Endothelial cell of umbilical vein (primary cell): Measurements from ENCODE around the gene SLC30A10. TPM values are rescaled to one million over a fixed set of nuclear protein-coding genes. Genes with fewer than 3 reads are reported as not detected.

Experiments
- Bru-seq: library from RNA; stranded (reverse); fragments of 400-500 nt; gene quantifications from one replicate; lab custom pipeline; 2021; lab: Mats Ljungman, UMichigan
- BruChase-seq, 2 experiments: library from RNA; stranded (reverse); fragments of 400-500 nt; gene quantifications; one replicate each; lab custom pipeline; 2021; lab: Mats Ljungman, UMichigan
- BruUV-seq: library from RNA; stranded (reverse); fragments of 400-500 nt; replicated peaks from 2 replicates; lab custom pipeline; 2021; lab: Mats Ljungman, UMichigan
- CTCF ChIA-PET: fragments of 300-600, 350-600 bp; sonication (Branson Sonifier 250); formaldehyde crosslinking; loops from one replicate; lab custom pipeline; 2021; ENCODE audit warnings: antibody characterized with exemption, inconsistent platforms; lab: Charles Lee
- POLR2A ChIA-PET: fragments of 300-600, 350-600 bp; sonication (Branson Sonifier 250); formaldehyde crosslinking; loops from one replicate; lab custom pipeline; 2021; ENCODE audit warnings: antibody characterized with exemption, inconsistent platforms; lab: Charles Lee
- DNase-seq: peaks from one replicate; pipeline ENCODE4 v3.0.0-alpha.2; 2011; ENCODE audit warnings: low read depth, low spot score
- FAIRE-seq: peaks from 2 replicates; lab custom pipeline; 2011; peaks lifted over from hg19 to GRCh38; lab: Jason Lieb, UNC
- H2AFZ ChIP-seq: 2 replicates; pipeline ENCODE4 v1.6.0; 2012; ENCODE audit warnings: low read depth, low read length, control low read depth, inconsistent platforms
- H3K27ac ChIP-seq: 2 replicates; pipeline ENCODE4 v1.5.1; 2011; ENCODE audit warnings: low read depth, mild to moderate bottlenecking, control low read depth, low read length, moderate library complexity; ENCODE audit not compliant: insufficient read depth
- H3K27me3 ChIP-seq, 2 experiments: 2 replicates each; pipeline versions ENCODE4 v1.6.0 to v1.6.1; 2011; ENCODE audit warnings: low read length in 2 of 2, mixed read lengths in 1 of 2; ENCODE audit not compliant: control insufficient read depth in 2 of 2, insufficient read depth in 2 of 2
- H3K36me3 ChIP-seq, 2 experiments: 2 replicates in 1 of 2; 3 replicates in 1 of 2; pipeline ENCODE4 v1.5.1; 2011; ENCODE audit warnings: low read length in 2 of 2, mild to moderate bottlenecking in 1 of 2, moderate library complexity in 1 of 2; ENCODE audit not compliant: control insufficient read depth in 2 of 2, insufficient read depth in 2 of 2; ENCODE audit errors: extremely low read depth in 1 of 2
- H3K4me1 ChIP-seq: 3 replicates; pipeline ENCODE4 v1.5.1; 2011; ENCODE audit warnings: mild to moderate bottlenecking, low read length; ENCODE audit not compliant: control insufficient read depth, insufficient read depth; ENCODE audit errors: extremely low read depth
- H3K4me2 ChIP-seq: 2 replicates; pipeline ENCODE4 v1.6.1; 2011; ENCODE audit warnings: low read length, control low read depth, mixed read lengths; ENCODE audit not compliant: insufficient read depth
- H3K4me3 ChIP-seq, 3 experiments: fragments of 200-600 bp in 1 of 3; sonication (generic), shearing (Covaris generic) in 1 of 3; replicated peaks in 1 of 3; 2 replicates each; pipeline ENCODE4 v1.5.1; 2011 to 2016; ENCODE audit warnings: control low read depth in 3 of 3, low read length in 3 of 3, mild to moderate bottlenecking in 2 of 3, inconsistent platforms in 1 of 3, low read depth in 1 of 3, moderate library complexity in 1 of 3; ENCODE audit not compliant: insufficient read depth in 1 of 3
- H3K79me2 ChIP-seq: 2 replicates; pipeline ENCODE4 v1.6.0; 2012; ENCODE audit warnings: low read length, inconsistent platforms; ENCODE audit not compliant: control insufficient read depth, insufficient read depth
- H3K9ac ChIP-seq: replicated peaks from 2 replicates; pipeline ENCODE3; 2011; ENCODE audit warnings: low read length, control low read depth; ENCODE audit not compliant: insufficient read depth; ENCODE audit errors: extremely low read depth
- H3K9me1 ChIP-seq: replicated peaks from 3 replicates; pipeline ENCODE4 v1.6.0; 2011; ENCODE audit warnings: mild to moderate bottlenecking, low read length; ENCODE audit not compliant: control insufficient read depth, insufficient read depth; ENCODE audit errors: extremely low read depth
- H3K9me3 ChIP-seq: replicated peaks from 2 replicates; pipeline ENCODE4 v1.5.1; 2012; ENCODE audit warnings: low read length, inconsistent platforms; ENCODE audit not compliant: control insufficient read depth, insufficient read depth
- H4K20me1 ChIP-seq: replicated peaks from 2 replicates; pipeline ENCODE3; 2011; ENCODE audit warnings: mild to moderate bottlenecking, low read length; ENCODE audit not compliant: control insufficient read depth, insufficient read depth; ENCODE audit errors: extremely low read depth
- EZH2 ChIP-seq: IDR thresholded peaks from 2 replicates; pipeline ENCODE4 v1.6.1; 2012; ENCODE audit warnings: borderline replicate concordance, low read depth, mild to moderate bottlenecking, moderate library complexity, low read length, inconsistent platforms; ENCODE audit not compliant: severe bottlenecking
- MYC ChIP-seq: IDR thresholded peaks from one replicate; pipeline ENCODE4 v1.6.1; 2011; ENCODE audit warnings: mild to moderate bottlenecking, low read depth, low read length
- dilution Hi-C: fragments of 300-500 bp; cut with MboI; formaldehyde crosslinking; loops from one replicate; pipeline ENCODE4 v1.15.0; 2019; ENCODE audit warnings: low sequenced_read_pairs; ENCODE audit not compliant: extremely low pct_ligation_motif_present
- intact Hi-C: fragments of 100-400 bp; cut with micrococcal nuclease; formaldehyde crosslinking; loops from one replicate; pipeline ENCODE4 v1.10.0; 2022
- long read RNA-seq: library from polyadenylated mRNA; stranded (forward); transcript quantifications from one replicate; pipeline ENCODE4 v2.0.0, GENCODE V29; 2021
- polyA minus RNA-seq, 3 experiments: library from RNA; depleted of rRNA, polyadenylated mRNA; stranded (reverse); fragments of >200 nt; gene quantifications; 1 replicate in 1 of 3; 2 replicates in 2 of 3; pipeline ENCODE4 v1.2.3, GENCODE V29; 2011
- polyA plus RNA-seq, 4 experiments: library from polyadenylated mRNA; depleted of rRNA in 3 of 4; stranded (reverse) in 3 of 4; unstranded in 1 of 4; fragments of >200 nt; gene quantifications; 2 replicates each; pipeline versions ENCODE4 v1.2.1 to v1.2.3, GENCODE V29; 2011 to 2012; ENCODE audit warnings: missing spikeins in 1 of 4
- total RNA-seq: library from RNA; stranded (reverse); gene quantifications from 2 replicates; pipeline ENCODE4 v1.2.3, GENCODE V29; 2021
- TF ChIP-seq, protein P1 (sequence below), 2 donors: IDR thresholded peaks; 1 replicate in 1 of 2; 2 replicates in 1 of 2; pipeline ENCODE4 v1.5.1; 2011; ENCODE audit warnings: low read length in 2 of 2, mild to moderate bottlenecking in 2 of 2, moderate library complexity in 2 of 2, control low read depth in 1 of 2, inconsistent platforms in 1 of 2, low read depth in 1 of 2; ENCODE audit not compliant: insufficient read depth in 1 of 2; ENCODE audit errors: extremely low read depth in 1 of 2

SLC30A10 gene
- not detected in 2 replicates for total RNA-seq
- not detected in 2 replicates for polyA plus RNA-seq
- polyA plus RNA-seq (2011; cell fraction: cytosol; rRNA removed) = not detected in 2 replicates
- not detected in 2 replicates for polyA plus RNA-seq (2011; cell fraction: nucleus; rRNA removed)
- polyA plus RNA-seq (2012) = not detected in 2 replicates
- 0.19 TPM in 1 of 2 replicates, not detected in the other for polyA minus RNA-seq
- polyA minus RNA-seq (2011; cell fraction: cytosol; rRNA and poly(A)+ RNA removed) = not detected
- polyA minus RNA-seq (2011; cell fraction: nucleus; rRNA and poly(A)+ RNA removed) = not detected in 2 replicates
- Bru-seq, nascent RNA = not detected
- percentile 7 among the genes with signal in this experiment for BruChase-seq, experiment 1, labeled RNA remaining after a 6-hour chase
- BruChase-seq, experiment 2, labeled RNA remaining after a 2-hour chase = not detected
- long read RNA-seq, partial matches to known transcripts = 0 of 3 reads
- long read RNA-seq, other reads (novel, unspliced or antisense) = 3 of 3 reads

DNA sequence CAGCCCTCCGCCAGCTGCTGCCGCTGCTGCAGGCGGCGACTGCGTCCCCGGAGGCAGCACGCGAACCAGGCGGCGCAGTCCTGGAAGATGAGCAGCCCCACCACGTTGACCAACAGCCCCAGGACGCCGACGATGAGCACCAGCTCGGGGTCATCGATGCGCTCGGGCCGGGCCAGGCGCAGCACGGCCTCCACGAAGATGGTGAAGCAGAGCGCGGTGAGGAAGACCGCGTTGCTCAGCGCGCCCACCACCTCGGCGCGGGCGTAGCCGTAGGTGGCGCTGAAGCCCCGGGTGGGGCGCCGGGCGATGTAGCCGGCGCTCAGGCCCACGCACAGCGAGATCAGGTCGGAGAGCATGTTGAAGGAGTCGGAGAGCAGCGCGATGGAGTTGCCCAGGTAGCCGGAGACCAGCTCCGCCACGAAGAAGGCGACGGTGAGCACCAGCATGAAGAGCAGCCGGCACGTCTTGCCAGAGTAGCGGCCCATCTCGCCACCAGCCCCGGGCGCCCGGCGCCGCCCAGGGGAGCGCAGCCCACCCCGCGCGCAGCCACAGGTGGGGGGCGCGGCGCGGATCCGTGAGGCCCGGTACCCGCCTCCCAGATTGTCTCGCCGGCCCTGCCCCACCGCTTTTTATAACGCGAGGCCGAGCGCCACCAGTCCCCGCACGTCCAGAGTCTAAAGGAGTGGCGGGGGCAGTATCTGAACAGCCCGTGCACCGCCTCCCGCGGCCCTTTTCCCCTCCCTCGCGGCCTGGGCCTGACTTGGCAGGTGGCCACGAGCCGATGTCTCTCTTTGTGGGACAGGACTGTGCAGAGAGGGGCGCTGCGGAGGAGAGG lies at the start of gene SLC30A10:
Gene SLC30A10, minus strand, starts transcription at position 602 of the 835 bp plus-strand sequence. Its CDS starts 117 bp downstream, at position 485.
- Histone ChIP-seq H3K36me3 (no peaks in the 10 kb centered on the region), H3K27me3 (peaks cover 12 to 26% of the 10 kb centered on the region in 2 experiments), H3K4me1 (peaks cover 8% of the 10 kb centered on the region), H3K9me1 (no peaks in the 10 kb centered on the region), H3K9me3 (no peaks in the 10 kb centered on the region), H3K4me3 (peak within 1 kb of the TSS; percentile 1 to 29 (median 3)), H3K27ac (no peak within 1 kb of the TSS), H3K9ac (no peak within 1 kb of the TSS), H4K20me1 (no peaks in the 10 kb centered on the region), H2AFZ (peak within 1 kb of the TSS; percentile 92), H3K79me2 (no peaks in the 10 kb centered on the region), H3K4me2 (peak within 1 kb of the TSS; percentile 11)
- dilution Hi-C loops = no loop called here
- no TSS peak for BruUV-seq
- peak; percentile 9 for DNase-seq
- intact Hi-C loops = no loop called here
- POLR2A ChIA-PET = no interaction called here
- FAIRE-seq = no peak
- CTCF ChIA-PET = interaction anchor here (0.6 kb wide), 1 partner anchor 17 kb away, joined by 4 read pairs; no protein-coding TSS in a partner anchor
- TF ChIP-seq, protein P1, sequence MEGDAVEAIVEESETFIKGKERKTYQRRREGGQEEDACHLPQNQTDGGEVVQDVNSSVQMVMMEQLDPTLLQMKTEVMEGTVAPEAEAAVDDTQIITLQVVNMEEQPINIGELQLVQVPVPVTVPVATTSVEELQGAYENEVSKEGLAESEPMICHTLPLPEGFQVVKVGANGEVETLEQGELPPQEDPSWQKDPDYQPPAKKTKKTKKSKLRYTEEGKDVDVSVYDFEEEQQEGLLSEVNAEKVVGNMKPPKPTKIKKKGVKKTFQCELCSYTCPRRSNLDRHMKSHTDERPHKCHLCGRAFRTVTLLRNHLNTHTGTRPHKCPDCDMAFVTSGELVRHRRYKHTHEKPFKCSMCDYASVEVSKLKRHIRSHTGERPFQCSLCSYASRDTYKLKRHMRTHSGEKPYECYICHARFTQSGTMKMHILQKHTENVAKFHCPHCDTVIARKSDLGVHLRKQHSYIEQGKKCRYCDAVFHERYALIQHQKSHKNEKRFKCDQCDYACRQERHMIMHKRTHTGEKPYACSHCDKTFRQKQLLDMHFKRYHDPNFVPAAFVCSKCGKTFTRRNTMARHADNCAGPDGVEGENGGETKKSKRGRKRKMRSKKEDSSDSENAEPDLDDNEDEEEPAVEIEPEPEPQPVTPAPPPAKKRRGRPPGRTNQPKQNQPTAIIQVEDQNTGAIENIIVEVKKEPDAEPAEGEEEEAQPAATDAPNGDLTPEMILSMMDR (IDR thresholded peaks at IDR 0.05; ENCODE audit: extremely low read depth in 1 of 2, insufficient read depth in 1 of 2, low read depth in 1 of 2, low read length in 2 of 2) = peak in 1 of 2 donors; percentile 4
- TF ChIP-seq MYC (no peak), EZH2 (peak; percentile 42)
